Measurements from ENCODE around the gene SNX18.

Gene SNX18

DNA sequence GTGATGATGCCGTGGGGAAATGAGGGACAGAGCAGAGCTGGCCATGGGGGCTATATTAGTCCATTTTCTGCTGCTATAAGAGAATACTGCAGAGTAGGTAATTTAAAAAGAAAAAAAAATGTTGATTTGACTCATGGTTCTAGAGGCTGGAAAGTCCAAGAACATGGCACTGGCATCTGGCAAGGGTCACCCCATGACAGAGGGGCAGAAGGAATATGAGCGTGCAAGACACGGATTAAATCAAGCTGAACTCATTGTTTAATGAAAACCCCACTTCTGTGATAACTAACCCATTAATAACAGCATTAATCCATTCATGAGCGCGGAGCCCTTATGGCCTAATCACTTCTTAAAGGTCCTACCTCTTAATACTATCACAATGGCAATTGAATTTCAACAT lies 68.8 kb downstream of the SNX18 start:
- FAIRE-seq, result no peak

DNA sequence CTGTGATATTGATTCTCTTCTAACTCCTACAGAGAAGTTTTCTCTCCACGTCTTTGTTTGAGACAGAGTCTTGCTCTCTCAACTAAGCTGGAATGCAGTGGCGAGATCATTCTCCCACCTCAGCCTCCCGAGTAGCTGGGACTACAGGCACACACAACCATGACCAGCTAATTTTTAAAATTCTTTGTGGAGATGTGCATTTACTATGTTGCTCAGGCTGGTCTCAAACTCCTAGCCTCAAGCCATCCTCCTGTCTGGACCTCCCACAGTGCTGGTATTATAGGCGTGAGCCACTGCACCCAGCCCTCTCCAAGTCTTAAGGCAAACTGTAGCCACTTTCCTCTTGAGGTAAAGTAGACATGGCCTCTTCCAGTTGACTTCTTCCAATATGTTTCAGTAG lies 72.2 kb downstream of the SNX18 start:
- no peak for FAIRE-seq

DNA sequence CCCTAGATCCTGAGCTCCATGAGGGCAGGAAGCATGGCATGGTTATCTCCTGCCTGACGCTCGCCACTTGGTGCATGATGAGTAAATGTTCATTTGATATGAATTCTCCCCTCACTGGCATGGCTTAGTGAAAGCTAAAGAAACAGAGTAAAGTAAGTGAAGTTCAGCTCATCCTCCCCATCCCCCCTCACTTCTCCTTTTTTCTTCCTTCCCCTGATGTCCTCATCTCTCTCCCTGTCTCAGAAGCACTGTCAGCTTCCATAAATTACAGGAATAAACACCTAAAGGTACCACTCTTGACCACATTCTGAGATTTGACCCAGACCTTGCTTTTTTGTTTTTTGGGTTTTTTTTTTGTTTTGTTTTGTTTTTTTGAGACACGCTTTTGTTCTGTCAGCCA lies 73.3 kb downstream of the SNX18 start:
- no peak for FAIRE-seq

- no peak for FAIRE-seq
Observed at GRCh38 chr5:54593779-54594178, 76.2 kb downstream of the SNX18 start.

DNA sequence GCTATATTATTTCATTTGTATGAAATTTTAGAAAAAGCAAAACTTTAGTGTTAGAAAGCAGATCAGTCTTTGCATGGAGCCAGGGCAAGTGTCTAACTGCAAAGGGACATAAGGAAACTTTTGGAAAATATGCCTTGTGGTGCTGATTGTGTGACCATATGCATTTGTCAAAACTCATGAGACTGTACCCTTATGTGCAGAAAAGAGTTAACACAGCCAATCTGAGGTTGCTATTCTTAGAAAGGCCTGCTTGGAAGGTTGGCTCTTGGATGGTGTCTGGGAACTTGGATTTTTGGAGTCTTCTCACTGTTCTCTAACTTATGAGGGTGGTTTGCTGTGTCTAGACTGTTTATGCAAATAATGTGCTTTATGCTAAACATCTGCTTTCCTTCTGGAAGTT lies 76.6 kb downstream of the SNX18 start:
- FAIRE-seq, result no peak

- no peak for FAIRE-seq
Observed at GRCh38 chr5:54595721-54596120, 78.2 kb downstream of the SNX18 start.

All from colon (tissue), 2 donors.